H7 (cell line): Measurements from ENCODE around the gene ADORA2B. TPM values are rescaled to one million over a fixed set of nuclear protein-coding genes. Genes with fewer than 3 reads are reported as not detected.
"Not testable (repeated sequence)": the region's sequence is repeated elsewhere in the genome, so short reads cannot be mapped to it uniquely, and the experiment has no call there.

Source experiments
- DNase-seq: peaks from one replicate; pipeline ENCODE4 v3.0.0; 2012
- H3K27me3 ChIP-seq: 2 replicates; pipeline ENCODE4 v1.6.0; 2011; ENCODE audit warnings: mild to moderate bottlenecking, low read length; ENCODE audit not compliant: control insufficient read depth, insufficient read depth
- H3K36me3 ChIP-seq: replicated peaks from 2 replicates; pipeline ENCODE4 v1.5.1; 2011; ENCODE audit warnings: low read length; ENCODE audit not compliant: control insufficient read depth, insufficient read depth
- H3K4me3 ChIP-seq: 2 replicates; pipeline ENCODE4 v1.5.1; 2011; ENCODE audit warnings: low read depth, mild to moderate bottlenecking, control low read depth, low read length, moderate library complexity; ENCODE audit not compliant: insufficient read depth
- total RNA-seq: library from RNA; depleted of rRNA; stranded (reverse); fragments of >200 nt; shearing (Covaris generic); gene quantifications from 2 replicates; pipeline ENCODE4 v1.2.3, GENCODE V29; 2014

The ADORA2B gene
- total RNA-seq, 1 experiment from 2014 or later: 4.6 TPM

DNA sequence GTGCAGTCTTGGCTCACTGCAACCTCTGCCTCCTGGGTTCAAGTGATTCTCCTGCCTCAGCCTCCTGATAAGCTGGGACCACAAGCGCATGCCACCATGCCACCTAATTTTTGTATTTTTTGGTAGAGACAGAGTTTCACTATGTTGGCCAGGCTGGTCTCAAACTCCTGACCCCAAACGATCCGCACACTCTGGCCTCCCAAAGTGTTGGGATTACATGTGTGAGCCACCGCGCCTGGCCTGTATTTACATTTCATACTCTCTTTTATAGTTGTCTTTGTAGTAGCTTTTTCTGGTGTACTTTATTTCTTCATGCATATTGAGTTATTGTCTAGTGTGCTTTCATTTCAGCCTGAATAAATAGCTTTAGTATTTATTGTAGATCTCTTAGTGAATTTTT lies 10.1 kb upstream of the ADORA2B start:
- DNase-seq: no peak
- Histone ChIP-seq H3K4me3 (no peak overlapping the region), H3K27me3 (no peaks in the 10 kb centered on the region; the same call in 1 of the 2 replicates), H3K36me3 (no peaks in the 10 kb centered on the region)

DNA sequence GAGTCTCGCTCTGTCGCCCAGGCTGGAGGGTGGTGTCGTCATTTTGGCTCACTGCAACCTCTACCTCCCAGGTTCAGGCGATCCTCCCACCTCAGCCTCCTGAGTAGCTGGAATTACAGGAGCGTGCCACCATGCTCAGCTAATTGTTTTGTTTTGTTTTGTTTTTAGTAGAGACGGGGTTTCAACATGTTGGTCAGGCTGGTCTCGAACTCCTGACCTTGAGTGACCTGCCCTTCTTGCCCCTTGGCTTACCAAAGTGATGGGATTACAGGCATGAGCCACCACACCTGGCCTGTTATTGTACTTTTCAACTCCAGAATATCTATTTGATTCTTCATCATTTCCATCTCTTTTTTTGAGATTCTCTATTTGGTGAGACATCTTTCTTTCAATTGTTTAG lies 9.0 kb upstream of the ADORA2B start:
- H3K36me3 ChIP-seq: no peaks in the 10 kb centered on the region
- no peak for DNase-seq
- no peak overlapping the region for H3K4me3 ChIP-seq
- H3K27me3 ChIP-seq: no peaks in the 10 kb centered on the region

DNA sequence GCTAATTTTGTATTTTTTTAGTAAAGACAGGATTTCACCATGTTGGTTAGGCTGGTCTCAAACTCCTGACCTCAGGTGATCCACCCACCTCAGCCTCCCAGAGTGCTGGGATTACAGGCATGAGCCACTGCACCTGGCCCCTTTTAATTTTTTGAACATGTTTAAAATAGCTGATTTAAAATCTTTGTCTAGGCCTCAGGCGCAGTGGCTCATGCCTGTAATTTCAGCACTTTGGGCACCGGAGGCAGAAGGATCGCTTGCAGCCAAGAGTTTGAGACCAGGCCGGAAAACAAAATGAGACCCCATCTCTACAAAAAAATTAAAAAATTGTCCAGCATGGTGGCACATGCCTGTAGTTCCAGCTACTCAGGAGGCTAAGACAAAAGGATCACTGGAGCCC lies 8.4 kb upstream of the ADORA2B start:
- H3K27me3 ChIP-seq, H3K4me3 ChIP-seq, DNase-seq, H3K36me3 ChIP-seq: not testable (repeated sequence)

DNA sequence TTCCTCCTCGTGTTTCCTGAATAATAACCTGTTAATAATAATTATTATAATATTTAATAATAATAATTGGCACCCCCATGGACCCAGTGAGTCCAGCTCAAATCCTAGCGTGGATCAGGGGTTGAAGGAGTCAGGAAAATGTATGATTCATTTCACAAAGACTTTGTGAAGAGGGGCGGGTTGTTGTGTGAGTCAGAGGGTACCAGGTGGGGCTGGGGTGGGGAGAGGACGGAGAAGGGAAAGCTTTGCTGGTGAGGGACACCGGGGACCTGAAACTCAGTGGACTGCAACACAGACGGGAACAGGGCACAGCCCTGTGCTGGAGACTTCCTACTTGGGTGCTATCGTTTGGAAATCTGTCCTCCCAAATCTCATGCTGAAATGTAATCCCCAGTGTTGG lies 3.1 kb upstream of the ADORA2B start:
- Histone ChIP-seq H3K4me3 (no peak overlapping the region), H3K27me3 (peaks cover 34% of the 10 kb centered on the region), H3K36me3 (no peaks in the 10 kb centered on the region)
- DNase-seq: no peak

DNA sequence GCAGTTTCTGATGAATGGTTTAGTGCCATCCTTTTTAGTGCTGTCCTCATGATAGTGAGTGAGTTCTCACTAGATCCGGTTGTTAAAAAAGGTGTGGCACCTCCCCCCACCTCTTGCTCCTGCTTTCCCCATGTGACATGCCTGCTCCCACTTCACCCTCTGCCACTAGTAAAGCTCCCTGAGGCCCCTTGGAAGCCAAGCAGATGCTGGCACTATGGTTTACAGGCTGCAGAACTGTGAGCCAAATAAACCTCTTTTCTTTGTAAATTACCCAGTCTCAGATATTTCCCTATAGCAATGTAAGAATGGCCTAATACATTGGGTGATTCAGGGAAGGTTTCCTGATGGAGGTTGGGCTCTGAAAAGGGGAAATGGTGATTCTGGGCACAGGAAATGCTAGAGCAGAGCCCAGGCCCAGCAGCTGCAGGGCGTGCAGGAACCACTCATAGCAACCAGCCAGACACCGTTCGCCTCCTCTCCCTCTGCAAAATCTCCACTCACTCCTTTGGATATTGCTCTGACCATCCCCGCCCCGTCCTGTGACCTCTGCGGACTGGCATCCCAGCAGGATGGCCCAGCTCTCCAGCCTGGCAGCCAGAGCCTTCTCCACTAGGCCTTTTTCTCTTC lies 2.6 kb upstream of the ADORA2B start:
- Histone ChIP-seq H3K27me3 (peaks cover 34% of the 10 kb centered on the region), H3K36me3 (no peaks in the 10 kb centered on the region), H3K4me3 (no peak overlapping the region)
- DNase-seq: no peak

DNA sequence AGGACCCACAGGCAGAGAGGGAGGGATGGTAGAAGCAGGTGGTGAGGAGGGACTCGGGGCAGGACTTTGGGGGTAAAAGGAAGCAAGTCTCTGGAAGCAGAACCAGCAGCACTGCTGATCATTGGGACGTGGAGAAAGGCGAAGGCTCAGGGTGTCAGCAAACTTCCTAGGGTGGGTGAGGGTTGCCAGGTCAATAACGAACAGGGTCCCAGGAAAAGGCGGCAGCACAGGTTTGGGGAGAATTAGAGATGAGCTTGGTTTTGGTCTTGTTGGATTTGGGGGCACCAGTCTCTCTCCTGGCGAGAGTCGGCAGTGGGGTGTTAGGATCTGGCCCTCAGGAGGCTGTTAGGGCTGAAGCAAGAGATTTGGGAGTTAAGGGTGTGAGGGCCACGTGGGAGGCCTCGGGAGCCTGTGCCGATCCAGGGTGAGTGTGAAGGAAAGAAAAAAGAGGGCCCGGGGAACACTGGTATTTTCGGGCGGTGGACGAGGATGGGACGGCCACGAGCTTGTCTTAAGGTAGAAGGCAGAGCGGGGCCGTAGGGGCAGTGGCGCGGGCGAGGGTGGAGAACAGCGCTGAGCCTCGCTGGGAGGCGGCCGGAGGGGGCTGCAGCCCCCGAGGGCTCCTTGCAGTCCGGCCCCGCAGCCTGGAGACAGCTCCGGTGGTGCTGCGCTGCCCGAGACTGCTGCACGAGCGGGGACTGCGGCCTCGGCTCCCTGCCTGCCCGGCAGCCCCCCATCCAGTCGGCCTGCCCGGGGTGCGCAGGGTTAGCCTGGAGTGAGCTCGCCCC lies 765 bp upstream of the ADORA2B start:
- peak overlapping the region; percentile 62 for H3K4me3 ChIP-seq
- no peaks in the 10 kb centered on the region for H3K36me3 ChIP-seq
- peak; percentile 89 for DNase-seq
- H3K27me3 ChIP-seq: peaks cover 34% of the 10 kb centered on the region

DNA sequence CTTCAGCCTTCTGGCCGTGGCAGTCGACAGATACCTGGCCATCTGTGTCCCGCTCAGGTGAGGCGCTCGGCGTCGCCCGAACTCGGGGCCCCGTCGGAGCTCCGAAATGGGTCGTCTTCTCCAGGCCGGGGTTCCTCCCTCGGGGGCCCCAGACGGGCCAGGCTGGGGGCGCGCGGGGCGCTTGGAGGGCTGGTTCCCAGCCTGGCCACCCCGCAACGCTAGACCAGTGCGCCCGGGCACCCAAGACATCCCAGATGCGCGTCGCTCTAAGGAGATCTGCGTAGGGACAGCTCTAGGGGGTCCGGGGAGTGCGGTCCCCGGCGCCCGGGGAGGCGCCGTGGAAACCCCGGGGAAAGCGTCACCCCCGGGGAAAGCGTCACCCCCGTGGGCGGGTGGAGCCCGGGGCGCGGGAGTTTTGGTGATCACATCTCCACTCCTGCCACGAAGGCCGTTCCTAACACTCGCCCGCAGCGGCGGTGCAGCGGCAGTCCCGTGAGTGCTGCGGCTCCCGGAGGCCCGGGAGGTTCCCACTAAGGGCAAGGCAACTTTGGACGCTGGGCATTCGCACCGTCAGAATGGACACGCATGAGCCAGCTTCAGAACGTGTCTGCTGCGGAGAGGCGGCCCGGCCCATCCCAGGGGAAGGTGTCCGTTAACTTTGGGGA lies 729 bp downstream of the ADORA2B start:
- Histone ChIP-seq H3K4me3 (peak overlapping the region; percentile 62), H3K36me3 (no peaks in the 10 kb centered on the region), H3K27me3 (peaks cover 34% of the 10 kb centered on the region)
- DNase-seq: peak; percentile 80

DNA sequence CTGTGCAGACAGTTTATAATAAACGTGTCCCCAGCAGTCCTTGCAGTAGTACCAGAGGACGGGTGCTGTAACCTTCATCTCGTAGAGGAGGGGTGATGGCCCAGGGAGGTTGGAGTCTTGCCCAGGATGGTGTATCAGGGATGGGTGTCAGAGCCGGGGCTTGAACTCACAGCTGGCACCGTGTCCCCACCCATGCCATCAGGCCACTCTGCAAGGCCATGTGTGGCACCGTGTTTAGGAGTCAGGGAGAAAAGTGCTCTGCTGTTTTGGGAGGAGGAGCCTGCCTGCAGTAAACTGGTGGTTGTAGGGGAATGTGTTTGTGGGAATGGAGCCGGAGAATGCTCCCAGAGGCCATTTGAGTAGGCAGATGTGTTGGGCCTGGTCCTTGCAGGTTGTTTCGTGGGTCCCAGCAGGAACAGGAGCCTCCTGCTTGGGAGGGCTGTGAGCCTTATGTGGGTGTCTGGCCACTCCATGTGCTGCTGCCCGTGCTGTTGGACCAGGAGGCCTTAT lies 1.7 kb downstream of the ADORA2B start:
- Histone ChIP-seq H3K4me3 (no peak overlapping the region), H3K36me3 (no peaks in the 10 kb centered on the region), H3K27me3 (peaks cover 34% of the 10 kb centered on the region)
- peak; percentile 46 for DNase-seq

DNA sequence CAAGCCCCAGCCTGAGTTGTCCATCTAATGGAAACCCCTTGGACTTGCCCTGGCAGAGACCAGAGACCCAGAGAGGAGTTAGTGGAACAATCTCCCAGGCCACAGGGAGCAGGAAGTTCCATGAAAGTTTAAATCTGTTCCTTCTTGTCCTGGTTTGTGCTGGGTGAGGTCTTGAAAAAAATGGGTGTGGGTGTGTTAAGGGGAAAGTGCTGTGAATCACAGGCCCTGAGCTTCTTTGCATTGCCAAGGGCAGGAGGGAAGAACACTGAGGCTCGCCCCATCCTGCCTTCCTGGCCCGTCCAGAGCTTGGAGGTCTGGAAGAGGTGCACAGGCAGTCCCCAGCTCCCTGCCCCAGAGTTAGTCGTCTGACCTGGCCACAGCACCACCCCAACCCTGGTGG lies 2.3 kb downstream of the ADORA2B start:
- Histone ChIP-seq H3K4me3 (no peak overlapping the region), H3K27me3 (peaks cover 34% of the 10 kb centered on the region)
- DNase-seq: peak; percentile 41

DNA sequence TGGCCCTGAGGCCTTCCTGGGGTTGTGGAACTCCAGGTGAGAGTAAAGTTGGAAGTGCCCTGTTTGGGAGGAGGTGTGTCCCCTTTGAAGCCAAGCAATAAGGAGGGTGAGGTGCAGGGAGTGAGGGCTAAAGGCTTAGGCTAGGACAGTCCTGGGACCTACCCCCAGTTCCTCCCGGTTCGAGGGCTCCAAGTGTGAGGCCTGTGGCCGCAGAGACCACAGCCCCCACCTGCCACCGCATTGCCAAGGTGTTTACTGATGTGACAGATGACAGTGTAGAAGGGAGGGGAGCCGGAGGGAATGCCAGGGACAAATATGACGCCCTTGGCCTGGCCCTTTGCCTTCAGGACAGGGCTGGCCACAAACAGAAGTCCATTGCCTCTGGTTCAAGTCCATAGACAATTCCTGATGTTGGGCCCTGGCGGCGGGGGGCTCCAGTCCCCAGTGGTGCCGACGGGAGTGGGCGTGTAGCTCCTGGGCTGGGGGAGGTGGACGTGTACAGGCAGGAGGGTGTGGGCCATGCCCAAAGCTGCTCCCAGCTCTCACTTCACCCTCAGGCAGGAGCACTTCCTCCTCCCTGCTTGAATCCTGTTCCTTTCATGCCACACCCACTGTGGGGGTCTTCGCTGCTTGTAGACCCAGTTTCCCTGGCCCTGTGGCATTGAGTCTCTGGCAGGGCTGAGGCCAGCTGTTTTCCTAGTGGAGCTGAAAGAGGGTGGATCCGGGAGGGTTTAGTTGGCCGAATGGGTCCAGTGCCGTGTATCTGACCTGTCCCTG lies 3.2 kb downstream of the ADORA2B start:
- Histone ChIP-seq H3K36me3 (no peaks in the 10 kb centered on the region), H3K4me3 (no peak overlapping the region), H3K27me3 (peaks cover 33% of the 10 kb centered on the region)
- DNase-seq: peak; percentile 48

More for the DNA sequence above, 2.3 kb downstream of the ADORA2B start:
- H3K36me3 ChIP-seq: no peaks in the 10 kb centered on the region

DNA sequence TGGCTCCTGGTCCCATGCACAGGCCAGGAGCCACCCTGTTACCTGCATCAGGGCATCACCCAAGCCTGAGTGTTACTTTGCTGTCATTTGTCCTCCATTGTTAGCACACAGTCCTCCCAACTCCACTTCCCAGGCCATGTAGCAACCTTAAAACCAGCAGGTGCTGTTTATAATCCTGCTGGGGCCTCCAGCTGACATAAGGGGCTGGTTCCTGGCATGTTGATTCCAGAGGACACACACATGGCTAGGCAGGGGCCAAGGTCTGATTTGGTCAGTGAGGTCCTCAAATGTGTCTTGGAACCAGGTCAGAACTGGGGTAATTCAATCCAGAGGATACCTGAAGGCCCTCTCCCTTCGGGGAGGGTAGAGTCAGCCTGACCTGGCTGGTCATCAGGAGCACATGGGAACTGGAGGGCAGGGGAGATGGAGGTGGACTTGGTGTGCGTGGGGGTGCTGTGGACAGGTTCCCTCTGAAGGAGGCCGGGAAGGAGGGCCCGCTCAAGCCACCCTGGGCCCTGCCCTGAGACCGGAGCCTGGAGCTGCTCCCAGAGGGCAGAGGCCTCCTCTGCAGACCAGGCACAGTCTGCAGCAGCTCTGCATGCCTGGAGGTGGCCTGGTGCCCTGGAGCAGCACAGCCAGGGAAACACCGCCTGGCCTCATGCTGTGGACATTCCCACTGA lies 6.6 kb downstream of the ADORA2B start:
- Histone ChIP-seq H3K36me3 (no peaks in the 10 kb centered on the region), H3K4me3 (no peak overlapping the region), H3K27me3 (peaks cover 3% of the 10 kb centered on the region)
- peak; percentile 52 for DNase-seq

DNA sequence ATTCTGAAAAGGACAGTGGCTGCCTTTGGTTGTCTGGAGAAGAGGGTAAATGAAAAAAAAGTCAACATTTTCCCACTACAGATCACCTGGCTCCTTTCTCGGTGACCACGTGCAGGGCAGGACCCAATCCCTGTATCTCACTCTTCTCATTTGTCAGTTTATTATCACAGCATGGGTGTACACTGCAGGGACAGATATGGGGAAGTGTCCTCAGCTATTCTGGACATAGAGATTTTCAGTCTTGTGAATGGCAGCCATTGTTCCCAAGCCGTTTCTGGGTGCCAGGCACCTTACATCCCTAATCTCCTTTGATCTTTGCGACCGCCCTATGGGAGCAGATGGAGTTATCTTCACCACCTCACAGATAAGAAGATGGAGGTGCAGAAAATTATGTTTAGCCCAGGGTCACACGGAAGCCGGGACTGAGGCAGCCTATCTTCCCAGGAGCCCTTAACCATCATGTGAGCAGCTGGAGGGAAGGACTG lies 7.2 kb downstream of the ADORA2B start:
- no peaks in the 10 kb centered on the region; the same call in 1 of the 2 replicates for H3K27me3 ChIP-seq
- no peaks in the 10 kb centered on the region for H3K36me3 ChIP-seq
- no peak for DNase-seq
- H3K4me3 ChIP-seq: no peak overlapping the region

DNA sequence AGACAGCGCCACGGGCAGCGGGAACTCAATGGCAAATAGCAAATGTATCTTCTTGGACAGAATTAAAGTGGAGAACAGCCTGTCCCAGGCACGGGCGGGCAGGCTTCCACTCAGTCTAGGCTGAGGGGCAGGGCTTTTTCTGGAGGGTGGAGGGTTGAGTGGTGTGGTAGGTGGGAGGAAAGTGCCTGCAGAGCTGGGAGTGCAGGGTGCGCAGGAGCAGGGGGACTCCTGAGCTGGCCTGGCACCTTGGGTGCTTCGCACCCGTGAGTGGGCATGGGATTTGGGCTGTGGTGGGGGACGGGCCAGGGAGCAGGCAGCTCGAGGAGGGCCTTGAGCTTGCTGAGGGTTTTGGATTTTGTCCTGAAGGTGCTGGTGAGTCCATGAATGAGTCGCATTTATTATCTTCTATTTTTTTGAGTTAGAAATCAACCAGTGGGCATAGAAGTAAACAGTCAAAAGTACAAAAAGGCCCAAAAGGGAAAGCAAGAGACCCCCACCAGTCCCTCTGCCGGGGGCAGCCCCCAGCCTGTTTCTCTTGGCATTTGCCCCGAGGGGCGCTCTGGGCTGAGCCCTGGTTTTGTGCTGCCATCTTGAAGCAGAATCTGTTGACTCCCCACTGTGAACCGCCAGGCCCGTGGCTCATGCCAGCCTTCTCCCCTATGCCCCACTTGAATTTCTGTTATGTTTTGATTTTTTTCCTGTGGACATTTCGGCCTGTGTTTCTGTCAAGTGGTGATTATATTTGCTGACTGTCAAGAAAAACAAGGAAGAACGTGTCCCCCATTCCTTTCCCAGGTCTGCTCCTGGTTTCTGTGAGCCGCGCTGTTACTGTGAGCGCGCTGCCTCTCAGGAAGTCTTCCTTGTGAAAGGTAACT lies 8.2 kb downstream of the ADORA2B start:
- no peaks in the 10 kb centered on the region for H3K36me3 ChIP-seq
- DNase-seq: no peak
- H3K27me3 ChIP-seq: no peaks in the 10 kb centered on the region
- H3K4me3 ChIP-seq: no peak overlapping the region
